K562 (cell line): Measurements from ENCODE around the gene GDF11. TPM values are rescaled to one million over a fixed set of nuclear protein-coding genes. Genes with fewer than 3 reads are reported as not detected.

Experiments used
- ATAC-seq: fragments of 200-7000 bp; cut with Tn5 transposase; 3 replicates; pipeline ENCODE4 v1.9.1; 2020; ENCODE audit warnings: moderate library complexity
- BruUV-seq: library from RNA; stranded (reverse); fragments of 400-500 nt; replicated peaks from 2 replicates; lab custom pipeline; 2021; lab: Mats Ljungman, UMichigan
- CTCF ChIA-PET: fragments of 300-600 bp; formaldehyde crosslinking; extraction: SDS; loops from one replicate; lab custom pipeline; 2021; ENCODE audit warnings: low intra/inter-chr PET ratio; lab: Yijun Ruan, JAX
- POLR2A ChIA-PET: fragments of 300-600, 350-650 bp; sonication (Branson Sonifier 250); formaldehyde crosslinking; extraction: SDS; loops from one replicate; lab custom pipeline; 2021; ENCODE audit warnings: antibody characterized with exemption, inconsistent platforms; lab: Yijun Ruan, JAX
- DNase-seq, 4 experiments: peaks; one replicate each; pipeline versions ENCODE4 v3.0.0 to v3.0.0-alpha.2; 2011 to 2018; ENCODE audit warnings: low spot score in 3 of 4, mixed read lengths in 3 of 4; ENCODE audit errors: extremely low read depth in 1 of 4
- FAIRE-seq: peaks from 2 replicates; lab custom pipeline; 2011; peaks lifted over from hg19 to GRCh38; lab: Jason Lieb, UNC
- H2AFZ ChIP-seq: 2 replicates; pipeline ENCODE4 v1.6.0; 2011; ENCODE audit warnings: low read depth, low read length, control low read depth, inconsistent platforms
- H3K27ac ChIP-seq: fragments of 200-600 bp; 3 replicates; pipeline ENCODE4 v1.8.0; 2011; ENCODE audit warnings: low read depth, mild to moderate bottlenecking, control low read depth, inconsistent platforms, low read length, moderate library complexity, mixed read lengths; ENCODE audit errors: extremely low read depth
- H3K27me3 ChIP-seq, 2 experiments: fragments of 300-600 bp in 1 of 2; 2 replicates in 1 of 2; 3 replicates in 1 of 2; pipeline versions ENCODE4 v1.6.0 to v1.8.0; 2011; ENCODE audit warnings: inconsistent platforms in 2 of 2, low read length in 2 of 2, mild to moderate bottlenecking in 1 of 2, mixed read lengths in 1 of 2, moderate library complexity in 1 of 2; ENCODE audit not compliant: control insufficient read depth in 2 of 2, insufficient read depth in 2 of 2
- H3K36me3 ChIP-seq: fragments of 300-600 bp; 3 replicates; pipeline ENCODE4 v1.8.0; 2011; ENCODE audit warnings: mild to moderate bottlenecking, low read length, inconsistent platforms; ENCODE audit not compliant: control insufficient read depth, insufficient read depth
- H3K4me1 ChIP-seq, 2 experiments: fragments of 200-600 bp in 1 of 2; replicated peaks in 1 of 2; 2 replicates in 1 of 2; 3 replicates in 1 of 2; pipeline versions ENCODE4 v1.5.1 to v1.8.0; 2011; ENCODE audit warnings: inconsistent platforms in 2 of 2, low read length in 2 of 2, mild to moderate bottlenecking in 1 of 2, mixed read lengths in 1 of 2, moderate library complexity in 1 of 2; ENCODE audit not compliant: control insufficient read depth in 2 of 2, insufficient read depth in 2 of 2
- H3K4me2 ChIP-seq: 2 replicates; pipeline ENCODE4 v1.6.1; 2011; ENCODE audit warnings: low read length, control low read depth, inconsistent platforms, mixed read lengths; ENCODE audit not compliant: insufficient read depth
- H3K4me3 ChIP-seq: fragments of 200-600 bp; sonication (generic), shearing (Covaris generic); 2 replicates; pipeline ENCODE4 v1.5.1; 2016; ENCODE audit warnings: control low read depth, inconsistent platforms
- H3K79me2 ChIP-seq: fragments of 200-600 bp; 3 replicates; pipeline ENCODE4 v1.8.0; 2011; ENCODE audit warnings: low read length, inconsistent platforms; ENCODE audit not compliant: control insufficient read depth, insufficient read depth
- H3K9ac ChIP-seq, 2 experiments: 2 replicates each; pipeline versions ENCODE4 v1.6.0 to v1.6.1; 2011; ENCODE audit warnings: low read depth in 2 of 2, low read length in 2 of 2, control low read depth in 1 of 2, inconsistent platforms in 1 of 2, mild to moderate bottlenecking in 1 of 2, mixed read lengths in 1 of 2; ENCODE audit not compliant: insufficient read depth in 1 of 2
- H3K9me1 ChIP-seq: one replicate; pipeline ENCODE4 v1.6.0; 2011; ENCODE audit warnings: inconsistent platforms, mild to moderate bottlenecking, low read length, moderate library complexity; ENCODE audit not compliant: control insufficient read depth, insufficient read depth
- H3K9me3 ChIP-seq: replicated peaks from 2 replicates; pipeline ENCODE4 v1.5.1; 2011; ENCODE audit warnings: low read depth, low read length, inconsistent platforms; ENCODE audit not compliant: control insufficient read depth, insufficient read depth
- H4K20me1 ChIP-seq: replicated peaks from 2 replicates; pipeline ENCODE4 v1.6.1; 2011; ENCODE audit warnings: low read length, inconsistent platforms, mixed read lengths; ENCODE audit not compliant: control insufficient read depth, insufficient read depth
- CBFA2T2 ChIP-seq: fragments of 450-650 bp; conservative IDR thresholded peaks from 2 replicates; pipeline ENCODE4 v1.6.1; 2017; ENCODE audit warnings: mild to moderate bottlenecking
- CBFA2T3 ChIP-seq: fragments of 450-650 bp; IDR thresholded peaks from 2 replicates; pipeline ENCODE4 v1.6.1; 2017
- CBX5 ChIP-seq: IDR thresholded peaks from 2 replicates; pipeline ENCODE4 v1.6.1; 2014; ENCODE audit warnings: low read depth, borderline replicate concordance
- CTCF ChIP-seq, 3 experiments: IDR thresholded peaks in 2 of 3; conservative IDR thresholded peaks in 1 of 3; 2 replicates each; pipeline ENCODE4 v1.5.1; 2011 to 2012; ENCODE audit warnings: low read length in 3 of 3, mild to moderate bottlenecking in 3 of 3, control low read depth in 2 of 3, improper control_type of control experiment in 1 of 3, inconsistent platforms in 1 of 3, low read depth in 1 of 3, mixed read lengths in 1 of 3, moderate library complexity in 1 of 3; ENCODE audit not compliant: insufficient read depth in 2 of 3
- DPF2 ChIP-seq: fragments of 450-650 bp; IDR thresholded peaks from 2 replicates; pipeline ENCODE4 v1.6.1; 2016
- E2F3 ChIP-seq: fragments of 250-450 bp; sonication (Bioruptor Pico); IDR thresholded peaks from 2 replicates; pipeline ENCODE4 v1.4.0; 2020; ENCODE audit warnings: mild to moderate bottlenecking
- EGR1 ChIP-seq: fragments of 450-650 bp; conservative IDR thresholded peaks from 2 replicates; pipeline ENCODE4 v1.6.1; 2017; ENCODE audit warnings: mild to moderate bottlenecking
- HOXB6 ChIP-seq: fragments of 250-450 bp; sonication (Bioruptor Pico); IDR thresholded peaks from 2 replicates; pipeline ENCODE4 v1.5.1; 2022; ENCODE audit warnings: mild to moderate bottlenecking, borderline replicate concordance
- IFI16 ChIP-seq: fragments of 250-450 bp; sonication (Bioruptor Pico); IDR thresholded peaks from 2 replicates; pipeline ENCODE4 v2.1.2; 2022; ENCODE audit warnings: mild to moderate bottlenecking, inconsistent platforms
- PREB ChIP-seq: sonication (generic); formaldehyde crosslinking; IDR thresholded peaks from 2 replicates; pipeline ENCODE4 v1.8.1; 2023; ENCODE audit warnings: mild to moderate bottlenecking, missing genetic modification reagents
- TRIM24 ChIP-seq, 2 experiments: fragments of 450-650 bp; IDR thresholded peaks; 2 replicates each; pipeline ENCODE4 v1.6.1; 2016
- ZBTB2 ChIP-seq: fragments of 450-650 bp; IDR thresholded peaks from 2 replicates; pipeline ENCODE4 v1.6.1; 2016; ENCODE audit warnings: antibody characterized with exemption
- ZBTB33 ChIP-seq: sonication (generic); formaldehyde crosslinking; IDR thresholded peaks from 2 replicates; pipeline ENCODE4 v1.8.1; 2023; ENCODE audit warnings: mild to moderate bottlenecking, missing genetic modification reagents
- ZEB2 ChIP-seq: fragments of 450-650 bp; IDR thresholded peaks from 2 replicates; pipeline ENCODE4 v1.6.1; 2016
- WGBS: fragments of 100-300 bp; shearing (Covaris generic); methylation state at CpG from one replicate; pipeline ENCODE4 v1.1.6; 2016; ENCODE audit warnings: low coverage, mixed read lengths; ENCODE audit not compliant: insufficient coverage; ENCODE audit errors: missing lambda C conversion rate; 5-methylcytosine and 5-hydroxymethylcytosine counted together
- in situ Hi-C: fragments of 300-500 bp; cut with MboI; formaldehyde crosslinking; loops from 4 replicates; pipeline ENCODE4 v1.15.0; 2018; ENCODE audit warnings: inconsistent platforms, mixed read lengths
- intact Hi-C: fragments of 100-400 bp; cut with micrococcal nuclease; formaldehyde crosslinking; loops from 2 replicates; pipeline ENCODE4 v1.14.2; 2022
- polyA plus RNA-seq, 8 experiments: library from polyadenylated mRNA; depleted of rRNA in 4 of 8; stranded (reverse) in 5 of 8; unstranded in 3 of 8; fragments of >200 nt; fragmentation: Nextera tagmentation in 2 of 8; fragmentation: Illumina TruSeq in 1 of 8; extraction: Ambion mirVana in 2 of 8; extraction: Trizol in 1 of 8; gene quantifications; 2 replicates each; pipeline versions ENCODE4 v1.2.1 to v1.2.3, GENCODE V29; 2011 to 2014; ENCODE audit warnings: inconsistent platforms in 1 of 8, missing spikeins in 1 of 8
- total RNA-seq, 7 experiments: library from RNA; depleted of rRNA in 6 of 7; stranded (reverse); fragments of >200 nt in 6 of 7; fragmentation: Illumina TruSeq in 2 of 7; extraction: Trizol in 2 of 7; gene quantifications; 2 replicates each; pipeline versions ENCODE4 v1.2.1 to v1.2.3, GENCODE V29; 2011 to 2021; ENCODE audit warnings: low replicate concordance in 1 of 7

Gene GDF11
- total and polyA plus RNA-seq, 9 of the 15 experiments (the other 6 are each of a cell fraction or from before 2014, with no cell fraction given), result 1.4 to 15.7 (median 4.8) TPM

- peak; percentile 57 for ATAC-seq
- H3K9me3 ChIP-seq, result no peaks in the 10 kb centered on the region
- no peaks in the 10 kb centered on the region for H3K9me1 ChIP-seq
- ChIA-PET CTCF (interaction anchor here (1.2 kb wide), 1 partner anchor 532 kb away, joined by 4 read pairs; no protein-coding TSS in a partner anchor), POLR2A (interaction anchor here (1.0 to 1.9 kb wide), 3 partner anchors 8 to 24 kb away, joined by 3 to 8 read pairs (median 6); partner anchors contain the start of gene CD63)
- peaks cover 13% of the 10 kb centered on the region; the same call in 1 of the 2 replicates for H4K20me1 ChIP-seq
- H3K4me2 ChIP-seq, result no peak overlapping the region
- H2AFZ ChIP-seq, result no peak overlapping the region
- no peak overlapping the region for H3K27ac ChIP-seq
- DNase-seq, result peak in 1 of 4 experiments; percentile 56
- in situ Hi-C loops, result no loop called here
- H3K9ac ChIP-seq, result peak overlapping the region in 1 of 2 experiments; percentile 53; a peak in 1 of 4 replicates
- intact Hi-C loops, result loop anchor here (1.0 kb wide), 1 partner anchor 40 kb away; a partner anchor contains a TSS
- WGBS, result 27% methylated on average over 9 of the region's 9 CpGs
- BruUV-seq, result no TSS peak
- FAIRE-seq, result peak; percentile 55
- no peak overlapping the region for H3K4me3 ChIP-seq
- H3K79me2 ChIP-seq, result peaks cover 6% of the 10 kb centered on the region; the same call in 2 of the 3 replicates
- H3K4me1 ChIP-seq, result peaks cover 13 to 26% of the 10 kb centered on the region in 2 experiments; a peak in 4 of 5 replicates
- H3K27me3 ChIP-seq, result no peaks in the 10 kb centered on the region
- peaks cover 28% of the 10 kb centered on the region for H3K36me3 ChIP-seq
- peak; percentile 56 to 73 (median 58) for TF ChIP-seq CTCF (IDR thresholded peaks at IDR 0.05 in 2 of 3, conservative IDR thresholded peaks at IDR 0.05 in 1 of 3; ENCODE audit: insufficient read depth in 2 of 3, low read depth in 1 of 3, low read length in 3 of 3)
- TF ChIP-seq CBX5, result no peak
- TF ChIP-seq ZBTB2, result no peak
- TF ChIP-seq ZBTB33 (CRISPR knock-in tag), result peak; percentile 91
- TF ChIP-seq DPF2, result no peak
- TF ChIP-seq CBFA2T2, result peak; percentile 34; the same call in 1 of the 2 replicates
- no peak for TF ChIP-seq PREB (CRISPR knock-in tag)
- TF ChIP-seq EGR1, result 0 out of 2 replicates have a peak, but pooled peaks have one; percentile 6
- no peak for TF ChIP-seq E2F3 (CRISPR knock-in tag)
- TF ChIP-seq TRIM24 (IDR thresholded peaks at IDR 0.05), result no peak
- no peak for TF ChIP-seq HOXB6 (CRISPR knock-in tag)
- TF ChIP-seq ZEB2, result no peak
- no peak for TF ChIP-seq IFI16 (CRISPR knock-in tag)
- TF ChIP-seq CBFA2T3, result peak; percentile 45
These were observed 22.0 kb upstream of the GDF11 start for GRCh38 chr12:55720894-55721444.
